GM12878 (cell line): Measurements from ENCODE around the gene POP7. TPM values are rescaled to one million over a fixed set of nuclear protein-coding genes. Genes with fewer than 3 reads are reported as not detected.

ENCODE experiments used
- ATAC-seq: fragments of 200-7000 bp; cut with Tn5 transposase; 3 replicates; pipeline ENCODE4 v1.9.1; 2020; ENCODE audit warnings: mild to moderate bottlenecking, moderate library complexity
- BruUV-seq: library from RNA; stranded (reverse); fragments of 400-500 nt; replicated peaks from 2 replicates; lab custom pipeline; 2021; lab: Mats Ljungman, UMichigan
- CTCF ChIA-PET: fragments of 300-600 bp; sonication (Branson Sonifier 250); formaldehyde crosslinking; extraction: SDS; loops from one replicate; lab custom pipeline; 2021; ENCODE audit warnings: inconsistent platforms; lab: Yijun Ruan, JAX
- POLR2A ChIA-PET: fragments of 350-600 bp; formaldehyde crosslinking; extraction: SDS; loops from one replicate; lab custom pipeline; 2021; ENCODE audit warnings: inconsistent platforms; lab: Charles Lee
- RAD21 ChIA-PET: fragments of 300-600 bp; sonication (Branson Sonifier 250); formaldehyde crosslinking; loops from one replicate; lab custom pipeline; 2023; ENCODE audit warnings: antibody characterized with exemption; ENCODE audit not compliant: unreplicated experiment; lab: Charles Lee
- SMC1A ChIA-PET: fragments of 300-600 bp; sonication (Branson Sonifier 250); formaldehyde crosslinking; loops from one replicate; lab custom pipeline; 2023; ENCODE audit not compliant: unreplicated experiment, uncharacterized antibody; lab: Charles Lee
- DNase-seq: peaks from one replicate; pipeline ENCODE4 v3.0.0-alpha.2; 2011; ENCODE audit warnings: low read depth, low spot score
- FAIRE-seq: peaks from 3 replicates; lab custom pipeline; 2011; peaks lifted over from hg19 to GRCh38; lab: Jason Lieb, UNC
- H2AFZ ChIP-seq: 2 replicates; pipeline ENCODE4 v1.6.0; 2011; ENCODE audit warnings: low read depth, low read length, control low read depth; ENCODE audit not compliant: control insufficient read depth
- H3K27ac ChIP-seq: 2 replicates; pipeline ENCODE4 v1.5.1; 2011; ENCODE audit warnings: control low read depth; ENCODE audit not compliant: control insufficient read depth, insufficient read depth
- H3K27me3 ChIP-seq, 2 experiments: replicated peaks in 1 of 2; 2 replicates each; pipeline versions ENCODE4 v1.6.0 to v1.6.1; 2011; ENCODE audit warnings: low read length in 1 of 2; ENCODE audit not compliant: control insufficient read depth in 2 of 2, insufficient read depth in 2 of 2
- H3K36me3 ChIP-seq, 2 experiments: 2 replicates each; pipeline ENCODE4 v1.5.1; 2011; ENCODE audit warnings: low read length in 1 of 2; ENCODE audit not compliant: control insufficient read depth in 2 of 2, insufficient read depth in 2 of 2
- H3K4me1 ChIP-seq: 2 replicates; pipeline ENCODE4 v1.6.1; 2011; ENCODE audit warnings: mild to moderate bottlenecking, low read length, moderate library complexity, mixed read lengths; ENCODE audit not compliant: control insufficient read depth, insufficient read depth
- H3K4me2 ChIP-seq: 2 replicates; pipeline ENCODE4 v1.6.0; 2011; ENCODE audit warnings: control low read depth; ENCODE audit not compliant: control insufficient read depth, insufficient read depth
- H3K4me3 ChIP-seq: fragments of 200-600 bp; sonication (generic); 2 replicates; pipeline ENCODE4 v1.5.1; 2016
- H3K79me2 ChIP-seq: 2 replicates; pipeline ENCODE4 v1.6.0; 2011; ENCODE audit warnings: low read length; ENCODE audit not compliant: control insufficient read depth, insufficient read depth
- H3K9ac ChIP-seq: 2 replicates; pipeline ENCODE4 v1.8.0; 2011; ENCODE audit warnings: low read length, control low read depth, mixed read lengths; ENCODE audit not compliant: control insufficient read depth, insufficient read depth
- H3K9me3 ChIP-seq: replicated peaks from 3 replicates; pipeline ENCODE4 v1.5.1; 2011; ENCODE audit warnings: mild to moderate bottlenecking, low read length; ENCODE audit not compliant: control insufficient read depth, insufficient read depth
- H4K20me1 ChIP-seq: 2 replicates; pipeline ENCODE4 v1.6.0; 2011; ENCODE audit not compliant: control insufficient read depth, insufficient read depth
- MTA2 ChIP-seq: fragments of 450-650 bp; IDR thresholded peaks from 2 replicates; pipeline ENCODE4 v1.6.1; 2016; ENCODE audit warnings: low read depth, mild to moderate bottlenecking, moderate library complexity
- NR2C2 ChIP-seq: IDR thresholded peaks from 2 replicates; pipeline ENCODE4 v1.6.1; 2011; ENCODE audit warnings: borderline replicate concordance, low read depth; ENCODE audit not compliant: control insufficient read depth, insufficient read length
- POLR2AphosphoS5 ChIP-seq: IDR thresholded peaks from 2 replicates; pipeline ENCODE4 v1.6.1; 2011; ENCODE audit warnings: mild to moderate bottlenecking, low read length, inconsistent platforms
- RFX5 ChIP-seq: IDR thresholded peaks from 2 replicates; pipeline ENCODE4 v1.6.1; 2011; ENCODE audit warnings: low read depth, low read length, improper control_type of control experiment
- SREBF2 ChIP-seq: IDR thresholded peaks from 2 replicates; pipeline ENCODE4 v1.6.1; 2012; ENCODE audit warnings: mild to moderate bottlenecking, low read length
- TCF12 ChIP-seq: IDR thresholded peaks from 2 replicates; pipeline ENCODE4 v1.6.1; 2011; ENCODE audit warnings: low read depth, mild to moderate bottlenecking, low read length
- TCF7 ChIP-seq: IDR thresholded peaks from 2 replicates; pipeline ENCODE4 v1.6.1; 2014; ENCODE audit warnings: antibody characterized with exemption, borderline replicate concordance
- ZNF384 ChIP-seq: IDR thresholded peaks from 2 replicates; pipeline ENCODE4 v1.6.1; 2012; ENCODE audit warnings: low read depth, mild to moderate bottlenecking, low read length, improper control_type of control experiment, borderline replicate concordance
- WGBS: methylation state at CpG from one replicate; pipeline ENCODE4 v1.1.6; 2016; ENCODE audit warnings: low lambda C conversion rate; ENCODE audit not compliant: insufficient replicate concordance, insufficient coverage; ENCODE audit errors: missing lambda C conversion rate; 5-methylcytosine and 5-hydroxymethylcytosine counted together
- in situ Hi-C: fragments of 300-500 bp; cut with MboI; formaldehyde crosslinking; loops from 9 replicates; pipeline ENCODE4 v1.14.3; 2018; ENCODE audit warnings: mixed read lengths
- intact Hi-C: fragments of 100-400 bp; cut with micrococcal nuclease; formaldehyde crosslinking; loops from one replicate; pipeline ENCODE4 v1.14.2; 2022; ENCODE audit not compliant: unreplicated experiment
- polyA plus RNA-seq, 11 experiments: library from polyadenylated mRNA; depleted of rRNA in 4 of 11; unstranded in 6 of 11; stranded (reverse) in 5 of 11; fragments of >200 nt; fragmentation: Nextera tagmentation in 4 of 11; fragmentation: Illumina TruSeq in 1 of 11; extraction: Ambion mirVana in 4 of 11; extraction: Trizol in 1 of 11; gene quantifications; 1 replicate in 1 of 11; 2 replicates in 10 of 11; pipeline versions ENCODE4 v1.2.1 to v1.2.3, GENCODE V29; 2011 to 2016; ENCODE audit warnings: inconsistent platforms in 2 of 11, missing spikeins in 2 of 11, low read depth in 1 of 11
- total RNA-seq, 4 experiments: library from RNA; depleted of rRNA in 3 of 4; stranded (reverse); fragments of >200 nt in 3 of 4; fragmentation: Illumina TruSeq in 1 of 4; extraction: Trizol in 1 of 4; gene quantifications; 2 replicates each; pipeline versions ENCODE4 v1.2.1 to v1.2.3, GENCODE V29; 2013 to 2021
- TF ChIP-seq, protein P1 (sequence below): IDR thresholded peaks from 2 replicates; pipeline ENCODE4 v1.6.1; 2011; ENCODE audit warnings: borderline replicate concordance, low read depth, mild to moderate bottlenecking, moderate library complexity, mixed read lengths, low read length; ENCODE audit not compliant: insufficient read depth; ENCODE audit errors: extremely low read length
- TF ChIP-seq, protein P2 (sequence below): fragments of 450-650 bp; IDR thresholded peaks from 2 replicates; pipeline ENCODE4 v1.6.1; 2018; ENCODE audit warnings: borderline replicate concordance, mild to moderate bottlenecking; ENCODE audit not compliant: partially characterized antibody
- TF ChIP-seq, protein P3 (sequence below): fragments of 450-650 bp; IDR thresholded peaks from 2 replicates; pipeline ENCODE4 v1.6.1; 2016; ENCODE audit warnings: mild to moderate bottlenecking
- TF ChIP-seq, protein P4 (sequence below): IDR thresholded peaks from 2 replicates; pipeline ENCODE4 v1.6.1; 2012; ENCODE audit warnings: improper control_type of control experiment, low read depth, low read length; ENCODE audit not compliant: insufficient replicate concordance
- TF ChIP-seq, protein P5 (sequence below): IDR thresholded peaks from 2 replicates; pipeline ENCODE4 v1.6.1; 2011; ENCODE audit warnings: borderline replicate concordance, low read depth, mild to moderate bottlenecking, moderate library complexity, low read length; ENCODE audit not compliant: insufficient read depth, poor library complexity, severe bottlenecking

POP7 gene
- total and polyA plus RNA-seq, 10 of the 15 experiments (the other 5 are each of a cell fraction or from before 2014, with no cell fraction given), result 12.1 to 148 (median 51.7) TPM

DNA sequence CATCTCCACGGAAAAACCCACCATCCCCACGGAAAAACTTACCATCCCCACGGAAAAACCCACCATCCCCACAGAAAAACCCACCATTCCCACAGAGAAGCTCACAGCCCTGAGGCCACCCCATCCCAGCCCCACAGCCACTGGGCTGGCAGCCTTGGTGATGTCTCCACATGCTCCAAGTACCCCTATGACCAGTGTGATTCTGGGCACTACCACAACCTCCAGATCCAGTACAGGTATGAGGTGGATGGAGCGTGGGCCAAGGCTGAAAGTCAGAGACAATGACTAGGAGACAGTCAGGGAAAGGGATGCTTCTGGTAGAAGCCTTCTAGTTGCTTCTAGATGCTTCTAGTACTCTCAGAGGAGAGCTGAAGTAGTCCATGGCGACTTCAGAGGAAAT is 47.1 kb downstream of the POP7 start:
- no peaks in the 10 kb centered on the region for H3K27me3 ChIP-seq
- intact Hi-C loops (no loop called here), in situ Hi-C loops (no loop called here)
- no TSS peak for BruUV-seq
- CTCF ChIA-PET, result no interaction called here
- no peak overlapping the region for H3K9ac ChIP-seq
- POLR2A ChIA-PET, result no interaction called here
- H3K4me1 ChIP-seq, result no peaks in the 10 kb centered on the region
- WGBS, result 8% methylated on average over 5 of the region's 5 CpGs
- H3K79me2 ChIP-seq, result no peaks in the 10 kb centered on the region
- H2AFZ ChIP-seq, result no peak overlapping the region
- RAD21 ChIA-PET, result no interaction called here
- no peak overlapping the region for H3K27ac ChIP-seq
- ATAC-seq (no peak), DNase-seq (no peak), FAIRE-seq (no peak)
- no peaks in the 10 kb centered on the region for H3K36me3 ChIP-seq
- no peaks in the 10 kb centered on the region for H3K9me3 ChIP-seq
- SMC1A ChIA-PET, result no interaction called here
- H4K20me1 ChIP-seq, result no peaks in the 10 kb centered on the region
- no peak overlapping the region for H3K4me2 ChIP-seq
- H3K4me3 ChIP-seq, result no peak overlapping the region
- TF ChIP-seq TCF12 (no peak), NR2C2 (no peak), RFX5 (no peak), MTA2 (no peak), TCF7 (no peak), ZNF384 (no peak), SREBF2 (no peak), POLR2AphosphoS5 (no peak)
- TF ChIP-seq, protein P1, sequence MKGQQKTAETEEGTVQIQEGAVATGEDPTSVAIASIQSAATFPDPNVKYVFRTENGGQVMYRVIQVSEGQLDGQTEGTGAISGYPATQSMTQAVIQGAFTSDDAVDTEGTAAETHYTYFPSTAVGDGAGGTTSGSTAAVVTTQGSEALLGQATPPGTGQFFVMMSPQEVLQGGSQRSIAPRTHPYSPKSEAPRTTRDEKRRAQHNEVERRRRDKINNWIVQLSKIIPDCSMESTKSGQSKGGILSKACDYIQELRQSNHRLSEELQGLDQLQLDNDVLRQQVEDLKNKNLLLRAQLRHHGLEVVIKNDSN, result no peak
- TF ChIP-seq, protein P2, sequence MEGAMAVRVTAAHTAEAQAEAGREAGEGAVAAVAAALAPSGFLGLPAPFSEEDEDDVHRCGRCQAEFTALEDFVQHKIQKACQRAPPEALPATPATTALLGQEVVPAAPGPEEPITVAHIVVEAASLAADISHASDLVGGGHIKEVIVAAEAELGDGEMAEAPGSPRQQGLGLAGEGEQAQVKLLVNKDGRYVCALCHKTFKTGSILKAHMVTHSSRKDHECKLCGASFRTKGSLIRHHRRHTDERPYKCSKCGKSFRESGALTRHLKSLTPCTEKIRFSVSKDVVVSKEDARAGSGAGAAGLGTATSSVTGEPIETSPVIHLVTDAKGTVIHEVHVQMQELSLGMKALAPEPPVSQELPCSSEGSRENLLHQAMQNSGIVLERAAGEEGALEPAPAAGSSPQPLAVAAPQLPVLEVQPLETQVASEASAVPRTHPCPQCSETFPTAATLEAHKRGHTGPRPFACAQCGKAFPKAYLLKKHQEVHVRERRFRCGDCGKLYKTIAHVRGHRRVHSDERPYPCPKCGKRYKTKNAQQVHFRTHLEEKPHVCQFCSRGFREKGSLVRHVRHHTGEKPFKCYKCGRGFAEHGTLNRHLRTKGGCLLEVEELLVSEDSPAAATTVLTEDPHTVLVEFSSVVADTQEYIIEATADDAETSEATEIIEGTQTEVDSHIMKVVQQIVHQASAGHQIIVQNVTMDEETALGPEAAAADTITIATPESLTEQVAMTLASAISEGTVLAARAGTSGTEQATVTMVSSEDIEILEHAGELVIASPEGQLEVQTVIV, result no peak
- TF ChIP-seq, protein P3, sequence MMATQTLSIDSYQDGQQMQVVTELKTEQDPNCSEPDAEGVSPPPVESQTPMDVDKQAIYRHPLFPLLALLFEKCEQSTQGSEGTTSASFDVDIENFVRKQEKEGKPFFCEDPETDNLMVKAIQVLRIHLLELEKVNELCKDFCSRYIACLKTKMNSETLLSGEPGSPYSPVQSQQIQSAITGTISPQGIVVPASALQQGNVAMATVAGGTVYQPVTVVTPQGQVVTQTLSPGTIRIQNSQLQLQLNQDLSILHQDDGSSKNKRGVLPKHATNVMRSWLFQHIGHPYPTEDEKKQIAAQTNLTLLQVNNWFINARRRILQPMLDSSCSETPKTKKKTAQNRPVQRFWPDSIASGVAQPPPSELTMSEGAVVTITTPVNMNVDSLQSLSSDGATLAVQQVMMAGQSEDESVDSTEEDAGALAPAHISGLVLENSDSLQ, result no peak
- TF ChIP-seq, protein P4, sequence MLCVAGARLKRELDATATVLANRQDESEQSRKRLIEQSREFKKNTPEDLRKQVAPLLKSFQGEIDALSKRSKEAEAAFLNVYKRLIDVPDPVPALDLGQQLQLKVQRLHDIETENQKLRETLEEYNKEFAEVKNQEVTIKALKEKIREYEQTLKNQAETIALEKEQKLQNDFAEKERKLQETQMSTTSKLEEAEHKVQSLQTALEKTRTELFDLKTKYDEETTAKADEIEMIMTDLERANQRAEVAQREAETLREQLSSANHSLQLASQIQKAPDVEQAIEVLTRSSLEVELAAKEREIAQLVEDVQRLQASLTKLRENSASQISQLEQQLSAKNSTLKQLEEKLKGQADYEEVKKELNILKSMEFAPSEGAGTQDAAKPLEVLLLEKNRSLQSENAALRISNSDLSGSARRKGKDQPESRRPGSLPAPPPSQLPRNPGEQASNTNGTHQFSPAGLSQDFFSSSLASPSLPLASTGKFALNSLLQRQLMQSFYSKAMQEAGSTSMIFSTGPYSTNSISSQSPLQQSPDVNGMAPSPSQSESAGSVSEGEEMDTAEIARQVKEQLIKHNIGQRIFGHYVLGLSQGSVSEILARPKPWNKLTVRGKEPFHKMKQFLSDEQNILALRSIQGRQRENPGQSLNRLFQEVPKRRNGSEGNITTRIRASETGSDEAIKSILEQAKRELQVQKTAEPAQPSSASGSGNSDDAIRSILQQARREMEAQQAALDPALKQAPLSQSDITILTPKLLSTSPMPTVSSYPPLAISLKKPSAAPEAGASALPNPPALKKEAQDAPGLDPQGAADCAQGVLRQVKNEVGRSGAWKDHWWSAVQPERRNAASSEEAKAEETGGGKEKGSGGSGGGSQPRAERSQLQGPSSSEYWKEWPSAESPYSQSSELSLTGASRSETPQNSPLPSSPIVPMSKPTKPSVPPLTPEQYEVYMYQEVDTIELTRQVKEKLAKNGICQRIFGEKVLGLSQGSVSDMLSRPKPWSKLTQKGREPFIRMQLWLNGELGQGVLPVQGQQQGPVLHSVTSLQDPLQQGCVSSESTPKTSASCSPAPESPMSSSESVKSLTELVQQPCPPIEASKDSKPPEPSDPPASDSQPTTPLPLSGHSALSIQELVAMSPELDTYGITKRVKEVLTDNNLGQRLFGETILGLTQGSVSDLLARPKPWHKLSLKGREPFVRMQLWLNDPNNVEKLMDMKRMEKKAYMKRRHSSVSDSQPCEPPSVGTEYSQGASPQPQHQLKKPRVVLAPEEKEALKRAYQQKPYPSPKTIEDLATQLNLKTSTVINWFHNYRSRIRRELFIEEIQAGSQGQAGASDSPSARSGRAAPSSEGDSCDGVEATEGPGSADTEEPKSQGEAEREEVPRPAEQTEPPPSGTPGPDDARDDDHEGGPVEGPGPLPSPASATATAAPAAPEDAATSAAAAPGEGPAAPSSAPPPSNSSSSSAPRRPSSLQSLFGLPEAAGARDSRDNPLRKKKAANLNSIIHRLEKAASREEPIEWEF, result no peak
- TF ChIP-seq, protein P5, sequence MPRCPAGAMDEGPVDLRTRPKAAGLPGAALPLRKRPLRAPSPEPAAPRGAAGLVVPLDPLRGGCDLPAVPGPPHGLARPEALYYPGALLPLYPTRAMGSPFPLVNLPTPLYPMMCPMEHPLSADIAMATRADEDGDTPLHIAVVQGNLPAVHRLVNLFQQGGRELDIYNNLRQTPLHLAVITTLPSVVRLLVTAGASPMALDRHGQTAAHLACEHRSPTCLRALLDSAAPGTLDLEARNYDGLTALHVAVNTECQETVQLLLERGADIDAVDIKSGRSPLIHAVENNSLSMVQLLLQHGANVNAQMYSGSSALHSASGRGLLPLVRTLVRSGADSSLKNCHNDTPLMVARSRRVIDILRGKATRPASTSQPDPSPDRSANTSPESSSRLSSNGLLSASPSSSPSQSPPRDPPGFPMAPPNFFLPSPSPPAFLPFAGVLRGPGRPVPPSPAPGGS, result no peak
